ENCODE measurements around the gene GMPR.

Gene GMPR

GRCh38 chr6:16295060-16295459 lies 56.7 kb downstream of the GMPR start:
- no peak overlapping the region for H3K4me3 ChIP-seq (ENCODE audit: low read depth, low read length)
- TF ChIP-seq CTCF (IDR thresholded peaks at IDR 0.05; ENCODE audit: borderline replicate concordance, insufficient read depth, low read depth, low read length): no peak

- H3K4me3 ChIP-seq (ENCODE audit: low read depth, low read length): no peak overlapping the region
- no peak for TF ChIP-seq CTCF (IDR thresholded peaks at IDR 0.05; ENCODE audit: borderline replicate concordance, insufficient read depth, low read depth, low read length)
These were observed 57.1 kb downstream of the GMPR start for GRCh38 chr6:16295471-16295870.

- H3K4me3 ChIP-seq (ENCODE audit: low read depth, low read length): no peak overlapping the region
- no peak for TF ChIP-seq CTCF (IDR thresholded peaks at IDR 0.05; ENCODE audit: borderline replicate concordance, insufficient read depth, low read depth, low read length)
These were observed 57.8 kb downstream of the GMPR start for GRCh38 chr6:16296061-16296670.

- no peak for TF ChIP-seq CTCF (IDR thresholded peaks at IDR 0.05; ENCODE audit: borderline replicate concordance, insufficient read depth, low read depth, low read length)
- H3K4me3 ChIP-seq (ENCODE audit: low read depth, low read length): no peak overlapping the region
These were observed 61.5 kb downstream of the GMPR start for GRCh38 chr6:16299861-16300260.

- no peak overlapping the region for H3K4me3 ChIP-seq (ENCODE audit: low read depth, low read length)
- no peak for TF ChIP-seq CTCF (IDR thresholded peaks at IDR 0.05; ENCODE audit: borderline replicate concordance, insufficient read depth, low read depth, low read length)
These were observed 63.1 kb downstream of the GMPR start for GRCh38 chr6:16301511-16301910.

- no peak overlapping the region for H3K4me3 ChIP-seq (ENCODE audit: low read depth, low read length)
- no peak for TF ChIP-seq CTCF (IDR thresholded peaks at IDR 0.05; ENCODE audit: borderline replicate concordance, insufficient read depth, low read depth, low read length)
These were observed 64.5 kb downstream of the GMPR start for GRCh38 chr6:16302721-16303552.

- no peak overlapping the region for H3K4me3 ChIP-seq (ENCODE audit: low read depth, low read length)
- TF ChIP-seq CTCF (IDR thresholded peaks at IDR 0.05; ENCODE audit: borderline replicate concordance, insufficient read depth, low read depth, low read length): no peak
These were observed 66.9 kb downstream of the GMPR start for GRCh38 chr6:16305246-16305725.

Data from GM12875 (cell line).